Measurements from ENCODE around the gene SLC39A10. TPM values are rescaled to one million over a fixed set of nuclear protein-coding genes. Genes with fewer than 3 reads are reported as not detected.

Gene SLC39A10
- total RNA-seq, 6 donors from 2014 or later = 4.3 to 29.0 (median 13.9) TPM

GRCh38 chr2:195758846-195759245 is 101.8 kb downstream of the SLC39A10 start:
- Histone ChIP-seq H3K27ac (no peak overlapping the region), H3K4me3 (no peak overlapping the region), H3K27me3 (no peaks in the 10 kb centered on the region), H3K36me3 (no peaks in the 10 kb centered on the region), H3K9me3 (no peaks in the 10 kb centered on the region), H3K4me1 (no peaks in the 10 kb centered on the region)
- TF ChIP-seq EP300 (IDR thresholded peaks at IDR 0.05) = no peak
- no peak for TF ChIP-seq POLR2A (IDR thresholded peaks at IDR 0.05)
- WGBS, 2 donors = 87 to 100% methylated on average over 3 of the region's 3 CpGs
- peak in 1 of 2 donors; percentile 11 for ATAC-seq (ENCODE audit: low FRiP score in 2 of 2)
- DNase-seq = no peak

- TF ChIP-seq POLR2AphosphoS5 (IDR thresholded peaks at IDR 0.05) = no peak
- no peak for TF ChIP-seq EP300 (IDR thresholded peaks at IDR 0.05)
- TF ChIP-seq CTCF (IDR thresholded peaks at IDR 0.05) = no peak
- no peak for TF ChIP-seq POLR2A (IDR thresholded peaks at IDR 0.05)
- no peak overlapping the region for H3K27ac ChIP-seq
- 93 to 100% methylated on average over 1 of the region's 1 CpG for WGBS, 2 donors
- no peaks in the 10 kb centered on the region for H3K27me3 ChIP-seq
- H3K9me3 ChIP-seq = peaks cover 0 to 9% (median 2%) of the 10 kb centered on the region in 4 donors
- no peaks in the 10 kb centered on the region for H3K4me1 ChIP-seq
- DNase-seq = no peak
- no peaks in the 10 kb centered on the region for H3K36me3 ChIP-seq
- H3K4me3 ChIP-seq = no peak overlapping the region
- ATAC-seq (ENCODE audit: low FRiP score in 2 of 2) = no peak
These were observed 102.9 kb downstream of the SLC39A10 start for GRCh38 chr2:195759877-195760276.

- peaks cover 0 to 18% (median 2%) of the 10 kb centered on the region in 4 donors for H3K9me3 ChIP-seq
- H3K4me1 ChIP-seq = no peaks in the 10 kb centered on the region
- no peak overlapping the region for H3K27ac ChIP-seq
- no peak overlapping the region for H3K4me3 ChIP-seq
- TF ChIP-seq POLR2AphosphoS5 (IDR thresholded peaks at IDR 0.05) (no peak), POLR2A (IDR thresholded peaks at IDR 0.05) (no peak), EP300 (IDR thresholded peaks at IDR 0.05) (no peak), CTCF (IDR thresholded peaks at IDR 0.05) (no peak)
- no peaks in the 10 kb centered on the region for H3K27me3 ChIP-seq
- ATAC-seq (ENCODE audit: low FRiP score in 2 of 2) (no peak), DNase-seq (no peak)
- no peaks in the 10 kb centered on the region for H3K36me3 ChIP-seq
These were observed 106.8 kb downstream of the SLC39A10 start for GRCh38 chr2:195763866-195764265.

- ATAC-seq (ENCODE audit: low FRiP score in 2 of 2) (no peak), DNase-seq (no peak)
- H3K27me3 ChIP-seq = no peaks in the 10 kb centered on the region
- TF ChIP-seq EP300 (IDR thresholded peaks at IDR 0.05) (no peak), POLR2A (IDR thresholded peaks at IDR 0.05) (no peak), POLR2AphosphoS5 (IDR thresholded peaks at IDR 0.05) (no peak), CTCF (IDR thresholded peaks at IDR 0.05) (no peak)
- H3K27ac ChIP-seq = no peak overlapping the region
- no peak overlapping the region for H3K4me3 ChIP-seq
- 92 to 100% methylated on average over 1 of the region's 1 CpG for WGBS, 2 donors
- H3K36me3 ChIP-seq = no peaks in the 10 kb centered on the region
- peaks cover 0 to 18% (median 2%) of the 10 kb centered on the region in 4 donors for H3K9me3 ChIP-seq
- H3K4me1 ChIP-seq = no peaks in the 10 kb centered on the region
These were observed 109.7 kb downstream of the SLC39A10 start for GRCh38 chr2:195766691-195767090.

GRCh38 chr2:195768431-195768830 is 111.4 kb downstream of the SLC39A10 start:
- Histone ChIP-seq H3K4me1 (no peaks in the 10 kb centered on the region), H3K9me3 (peaks cover 0 to 18% (median 2%) of the 10 kb centered on the region in 4 donors), H3K27me3 (no peaks in the 10 kb centered on the region), H3K36me3 (no peaks in the 10 kb centered on the region), H3K27ac (no peak overlapping the region), H3K4me3 (no peak overlapping the region)
- TF ChIP-seq POLR2AphosphoS5 (IDR thresholded peaks at IDR 0.05) (no peak), CTCF (IDR thresholded peaks at IDR 0.05) (no peak), EP300 (IDR thresholded peaks at IDR 0.05) (no peak), POLR2A (IDR thresholded peaks at IDR 0.05) (no peak)
- no peak for ATAC-seq (ENCODE audit: low FRiP score in 2 of 2)
- 88% methylated on average over 2 of the region's 2 CpGs for WGBS, 2 donors
- DNase-seq = no peak
